HG03159 (cell line): ENCODE data around the gene PRCC.

Experiments used
- ATAC-seq: cut with Tn5 transposase; IDR thresholded peaks from one replicate; pipeline ENCODE4 v1.9.1; 2021; ENCODE audit warnings: mild to moderate bottlenecking, moderate library complexity; ENCODE audit not compliant: unreplicated experiment

PRCC gene, protein sequence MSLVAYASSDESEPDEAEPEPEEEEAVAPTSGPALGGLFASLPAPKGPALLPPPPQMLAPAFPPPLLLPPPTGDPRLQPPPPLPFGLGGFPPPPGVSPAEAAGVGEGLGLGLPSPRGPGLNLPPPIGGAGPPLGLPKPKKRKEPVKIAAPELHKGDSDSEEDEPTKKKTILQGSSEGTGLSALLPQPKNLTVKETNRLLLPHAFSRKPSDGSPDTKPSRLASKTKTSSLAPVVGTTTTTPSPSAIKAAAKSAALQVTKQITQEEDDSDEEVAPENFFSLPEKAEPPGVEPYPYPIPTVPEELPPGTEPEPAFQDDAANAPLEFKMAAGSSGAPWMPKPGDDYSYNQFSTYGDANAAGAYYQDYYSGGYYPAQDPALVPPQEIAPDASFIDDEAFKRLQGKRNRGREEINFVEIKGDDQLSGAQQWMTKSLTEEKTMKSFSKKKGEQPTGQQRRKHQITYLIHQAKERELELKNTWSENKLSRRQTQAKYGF

GRCh38 chr1:156767101-156767878 is at the start of gene PRCC:
Gene PRCC (plus strand): TSS chr1:156767535. CDS start chr1:156767772, 237 bp downstream.
- ATAC-seq = peak; percentile 92

DNA sequence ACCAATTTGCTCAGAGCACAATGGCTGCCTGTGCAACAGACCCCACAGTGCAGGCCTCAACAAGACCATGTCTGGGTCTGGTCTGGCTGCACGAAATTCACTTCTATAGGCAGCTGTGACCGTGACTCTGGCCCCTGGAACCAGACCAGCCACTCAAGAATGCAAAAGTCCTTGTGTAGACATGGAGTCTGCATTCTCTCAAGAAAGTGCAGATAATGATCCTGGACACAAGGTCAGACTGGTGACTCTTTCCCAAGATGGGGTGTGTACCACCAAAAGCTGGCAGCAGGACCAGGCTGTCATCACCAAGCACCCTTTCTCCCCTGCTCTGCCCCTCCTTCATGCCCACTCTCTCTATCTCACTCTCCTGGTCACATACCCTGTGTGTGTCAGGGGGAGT is 46.2 kb upstream of the PRCC start:
- ATAC-seq = no peak

GRCh38 chr1:156721535-156721934 is 45.8 kb upstream of the PRCC start:
- no peak for ATAC-seq

DNA sequence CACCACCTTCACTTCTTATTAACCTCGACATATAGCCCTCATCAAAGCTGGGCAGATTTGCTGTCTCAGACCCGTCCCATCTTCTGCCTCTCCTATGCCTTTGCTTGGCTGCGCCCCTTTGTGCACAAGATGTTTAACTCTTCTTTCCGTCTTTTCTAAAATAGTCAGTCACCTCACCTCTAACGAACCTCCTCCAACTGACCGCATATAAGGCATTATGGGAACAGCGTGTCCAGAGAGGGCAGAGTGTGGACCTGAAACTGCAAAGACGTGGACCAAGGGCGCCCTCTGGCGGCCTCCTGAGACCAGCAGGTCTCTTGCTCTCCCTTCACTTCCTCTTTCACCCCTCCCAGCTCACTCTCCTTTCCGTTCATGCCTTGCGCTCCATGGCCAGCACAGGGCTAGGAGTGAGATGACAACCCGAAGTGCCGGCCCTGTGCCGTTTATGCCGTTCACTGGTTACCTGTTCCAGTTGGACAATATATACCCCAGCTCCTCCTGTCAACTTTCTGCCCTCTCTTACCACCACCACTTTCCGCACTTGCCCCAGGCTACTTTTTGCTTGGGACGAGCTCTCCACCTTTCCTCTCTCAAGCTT is 41.6 kb upstream of the PRCC start:
- no peak for ATAC-seq

DNA sequence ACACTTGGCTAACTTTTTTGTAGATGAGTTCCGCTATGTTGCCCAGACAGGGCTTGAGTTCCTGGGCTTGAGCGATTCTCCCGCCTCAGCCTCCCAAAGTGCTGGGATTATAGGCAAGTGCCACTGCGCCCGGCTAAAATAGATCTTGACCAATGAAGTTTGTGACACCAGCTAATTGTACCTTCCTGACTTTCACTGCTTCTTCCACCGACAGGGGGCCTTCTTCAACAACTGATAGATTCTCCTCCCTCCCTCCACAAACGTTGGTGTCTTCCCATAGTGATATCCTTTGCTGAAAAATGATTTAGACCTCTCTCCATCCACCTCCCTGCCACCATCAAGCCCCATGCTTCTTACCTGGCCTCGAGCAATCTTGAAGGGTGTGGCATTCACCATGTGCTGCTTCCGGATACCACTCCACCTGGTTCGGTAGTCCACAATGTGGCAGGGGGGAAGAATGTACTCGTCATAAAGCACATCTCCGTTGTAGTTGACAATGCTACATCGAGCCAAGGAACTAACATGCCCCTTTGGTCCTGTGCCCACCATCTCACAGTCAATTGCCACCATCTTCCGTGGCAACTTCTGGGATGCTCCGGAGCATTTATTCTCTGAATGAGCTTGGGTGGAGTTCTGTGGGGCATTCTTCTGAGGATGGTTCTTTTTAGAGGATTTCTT is 40.6 kb upstream of the PRCC start:
- ATAC-seq = no peak

GRCh38 chr1:156727492-156727891 is 39.8 kb upstream of the PRCC start:
- ATAC-seq = no peak

GRCh38 chr1:156727926-156728598 is 39.3 kb upstream of the PRCC start, which contains the start of gene METTL25B:
Gene METTL25B (plus strand): TSS chr1:156728469. CDS start chr1:156729105, 636 bp downstream.
- peak; percentile 56 for ATAC-seq

GRCh38 chr1:156728599-156729462 is 38.5 kb upstream of the PRCC start, which contains the start of gene ISG20L2:
Gene ISG20L2 (minus strand): TSS chr1:156728766. CDS start chr1:156727652, 1,114 bp downstream.
- ATAC-seq = peak; percentile 83

DNA sequence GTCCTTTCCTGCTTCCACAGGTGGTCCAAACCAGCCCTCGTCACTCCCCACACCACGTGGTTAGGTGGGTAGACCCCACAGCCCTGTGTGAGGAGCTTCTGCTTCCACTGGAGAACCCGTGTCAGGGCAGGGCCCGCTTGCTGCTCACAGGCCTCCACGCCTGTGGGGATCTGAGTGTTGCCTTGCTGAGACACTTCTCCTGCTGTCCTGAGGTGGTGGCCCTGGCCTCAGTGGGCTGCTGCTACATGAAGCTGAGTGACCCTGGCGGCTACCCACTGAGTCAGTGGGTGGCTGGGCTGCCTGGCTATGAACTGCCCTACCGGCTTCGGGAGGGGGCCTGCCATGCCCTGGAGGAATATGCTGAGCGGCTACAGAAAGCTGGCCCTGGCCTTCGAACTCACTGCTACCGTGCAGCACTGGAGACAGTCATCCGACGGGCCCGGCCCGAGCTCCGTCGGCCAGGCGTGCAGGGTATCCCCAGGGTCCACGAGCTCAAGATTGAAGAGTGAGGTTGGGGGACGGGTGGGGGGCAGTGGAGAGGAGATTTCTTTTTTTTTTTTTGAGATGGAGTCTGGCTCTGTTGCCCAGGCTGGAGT is 33.2 kb upstream of the PRCC start:
- ATAC-seq = no peak

- ATAC-seq = no peak
These were observed 28.9 kb upstream of the PRCC start for GRCh38 chr1:156738407-156738806.

DNA sequence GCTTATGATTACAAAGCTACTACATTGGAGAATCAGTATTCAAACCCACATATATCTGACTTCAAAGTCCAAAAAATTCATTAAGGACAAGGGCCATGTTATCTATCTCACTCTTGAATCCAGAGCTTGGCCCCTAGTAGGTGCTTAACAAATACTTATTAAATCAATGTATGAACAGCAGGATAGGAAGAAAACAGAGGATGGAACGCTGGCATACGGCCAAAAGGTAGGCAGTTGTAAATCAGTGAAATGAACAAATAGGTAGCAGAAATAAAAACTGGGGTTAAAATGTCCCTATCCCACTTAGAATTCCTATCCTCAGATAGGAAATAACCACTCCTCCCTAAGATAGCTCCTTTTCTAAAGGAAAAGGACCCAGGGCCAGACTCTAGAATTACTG is 28.4 kb upstream of the PRCC start:
- ATAC-seq = no peak

DNA sequence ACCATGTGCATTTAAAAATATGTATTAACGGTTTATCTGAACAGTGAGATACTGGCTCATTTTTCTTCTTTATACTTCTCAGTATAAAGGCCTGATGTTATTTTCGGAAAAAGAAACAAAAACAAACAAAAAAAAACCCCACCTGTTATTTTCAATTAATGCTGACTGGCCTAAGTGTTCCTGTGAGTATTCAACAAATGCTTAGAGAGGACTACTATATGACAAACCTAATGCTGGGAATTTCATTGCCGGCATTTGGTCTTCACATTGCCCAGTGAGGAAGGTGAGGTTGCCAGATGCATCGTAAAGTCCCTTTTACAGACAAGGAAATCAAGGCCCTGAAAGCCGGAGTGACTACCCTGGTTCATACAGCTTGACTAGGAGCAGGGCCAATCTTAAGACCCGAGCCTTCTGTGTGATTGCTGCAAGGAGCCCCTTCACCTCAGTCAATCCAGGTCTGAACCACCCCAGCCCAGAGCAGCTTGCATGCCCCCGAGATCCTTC is 27.0 kb upstream of the PRCC start:
- peak; percentile 1 for ATAC-seq

DNA sequence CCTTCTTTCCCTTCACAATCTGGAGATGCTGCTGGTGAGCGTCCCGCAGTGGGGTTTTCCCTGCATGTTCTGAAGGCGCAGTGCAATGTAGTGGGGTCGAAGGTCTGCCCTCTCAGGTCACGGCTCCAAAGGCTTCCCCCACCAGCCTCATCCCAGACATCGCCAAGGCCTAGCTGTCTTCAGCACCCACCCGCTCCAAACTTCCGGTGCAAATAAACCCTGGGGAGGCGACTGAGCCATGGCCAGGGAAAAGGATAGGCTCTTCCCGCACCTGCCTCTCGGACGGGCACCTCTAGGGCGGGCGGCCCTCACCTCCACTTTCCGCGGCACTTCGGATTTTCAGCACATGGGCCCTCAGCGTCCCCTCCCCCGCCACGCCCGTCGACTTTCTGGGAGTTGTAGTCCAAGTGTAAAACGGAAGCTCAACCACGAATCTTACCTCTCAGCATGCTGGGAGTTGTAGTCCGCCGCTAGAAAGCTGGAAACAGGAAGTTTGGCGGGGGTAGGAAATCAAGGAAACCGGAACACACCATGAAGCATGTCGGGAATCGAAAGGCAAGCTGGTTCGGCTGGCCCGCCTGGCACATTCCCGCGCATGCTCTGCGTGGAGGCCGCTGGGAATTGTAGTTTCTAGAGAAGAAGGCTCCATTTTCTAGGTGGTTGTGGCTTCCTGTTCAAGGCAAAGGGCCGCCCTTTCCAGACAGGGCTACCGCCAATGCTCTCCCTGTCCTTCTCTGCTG is 26.4 kb upstream of the PRCC start, which contains the start of gene MRPL24:
Gene MRPL24 (minus strand): TSS at position 348 of the 740 bp plus-strand sequence. CDS start 2,384 bp downstream, outside the sequence.
- peak; percentile 81 for ATAC-seq

- no peak for ATAC-seq
These were observed 25.8 kb upstream of the PRCC start for GRCh38 chr1:156741481-156741983.

DNA sequence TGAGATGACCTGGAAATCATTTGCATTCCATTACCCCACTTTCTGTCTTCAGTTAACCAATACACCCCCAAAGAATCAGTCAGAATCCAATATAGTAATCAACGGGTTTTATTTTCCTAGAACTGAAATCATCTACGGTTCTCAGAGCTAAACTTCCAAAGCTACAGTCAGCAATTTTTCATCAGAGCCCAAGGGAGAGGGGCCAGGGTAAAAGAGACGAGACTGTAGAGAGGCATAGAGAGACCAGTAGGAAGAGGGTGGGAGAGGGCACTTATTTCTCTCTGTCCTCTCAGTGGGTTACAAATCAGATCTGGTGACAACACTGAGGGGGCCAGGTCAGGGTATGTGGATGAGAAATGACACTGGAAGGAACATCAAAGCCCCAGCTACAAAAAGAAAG is 25.3 kb upstream of the PRCC start:
- no peak for ATAC-seq

- ATAC-seq = no peak
These were observed 24.5 kb upstream of the PRCC start for GRCh38 chr1:156742801-156743200.
